Activated T-helper 1 cell treated with anti-CD3 and anti-CD28 coated beads, Interleukin-2, amount 50 U/mL, for 16 hours (primary cell): Measurements from ENCODE around the gene FLNB.
"Not testable (repeated sequence)": the region's sequence is repeated elsewhere in the genome, so short reads cannot be mapped to it uniquely, and the experiment has no call there.

Experiments
- DNase-seq, 2 donors: peaks; one replicate each; pipeline ENCODE4 v3.0.0-alpha.2; 2020; ENCODE audit warnings: low read depth in 1 of 2, low spot score in 1 of 2

The FLNB gene

DNA sequence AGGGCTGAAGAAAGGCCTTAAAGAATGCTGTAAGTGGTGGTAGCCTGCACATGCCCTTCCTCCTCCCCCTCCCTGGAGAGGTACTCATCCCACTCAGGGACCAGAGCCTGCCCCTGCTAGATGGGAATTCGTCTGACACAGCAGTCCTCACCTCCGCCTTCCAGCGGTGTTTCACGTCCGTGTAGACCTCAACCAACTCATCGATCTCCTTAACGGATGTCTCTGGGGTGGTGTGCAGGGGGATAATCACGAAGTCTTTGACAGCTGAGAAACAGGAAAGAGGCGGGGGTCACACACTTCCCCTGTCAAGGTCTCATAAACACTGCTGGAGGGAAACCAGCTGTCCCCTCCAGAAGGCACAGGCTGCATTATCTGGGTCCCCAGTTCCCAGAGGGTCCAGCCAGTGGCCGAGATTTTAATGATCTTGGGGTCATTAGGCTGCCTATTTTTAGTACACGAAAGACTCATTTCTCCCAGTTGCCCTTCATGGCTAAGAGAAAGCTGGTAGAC is 192.7 kb downstream of the FLNB start:
- DNase-seq = no peak

DNA sequence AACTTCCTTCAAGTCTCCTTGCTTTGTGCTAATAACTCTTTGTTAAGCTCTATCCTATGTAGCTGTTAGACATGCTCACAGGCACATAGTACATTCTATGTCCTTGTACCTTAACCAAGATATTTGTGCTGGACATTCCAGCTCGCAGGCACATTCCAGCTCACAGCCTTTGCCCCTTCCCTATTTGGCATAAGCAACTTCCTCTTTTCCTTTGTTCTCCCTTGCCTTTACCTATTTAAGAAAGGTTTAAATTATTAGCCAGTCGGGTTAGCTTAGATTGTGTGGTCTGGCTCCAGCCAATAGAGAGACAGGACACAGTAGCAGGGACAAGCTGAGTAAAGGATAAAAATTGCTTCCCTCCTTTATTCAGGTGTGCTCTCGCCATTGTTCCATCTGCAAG is 193.2 kb downstream of the FLNB start:
- DNase-seq = not testable (repeated sequence)

DNA sequence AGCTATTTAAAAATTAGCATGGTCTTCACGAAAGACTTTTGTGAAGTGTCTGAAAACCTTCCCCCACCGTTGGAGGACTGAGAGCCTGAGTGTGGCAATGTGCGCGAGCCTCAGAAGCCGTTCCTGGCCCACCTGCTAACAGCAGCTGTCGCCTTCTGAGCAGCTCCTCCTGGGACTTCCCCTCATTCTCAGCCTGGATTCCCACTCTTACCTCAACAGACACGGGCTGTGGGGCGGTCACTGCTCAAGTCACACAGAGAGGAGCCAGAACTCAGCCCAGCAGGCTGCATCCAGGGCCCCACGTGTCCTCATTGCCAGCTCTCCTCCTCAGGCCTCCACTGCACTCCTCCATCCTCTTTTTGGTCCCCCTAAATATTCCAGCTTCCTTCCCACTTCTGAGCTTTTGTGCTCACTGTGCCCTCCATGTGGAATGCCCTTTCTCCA is 194.7 kb downstream of the FLNB start:
- no peak for DNase-seq

GRCh38 chr3:58203541-58203940 is 195.3 kb downstream of the FLNB start:
- DNase-seq = no peak

- DNase-seq = no peak
Measured at GRCh38 chr3:58204720-58205119, 196.5 kb downstream of the FLNB start.

DNA sequence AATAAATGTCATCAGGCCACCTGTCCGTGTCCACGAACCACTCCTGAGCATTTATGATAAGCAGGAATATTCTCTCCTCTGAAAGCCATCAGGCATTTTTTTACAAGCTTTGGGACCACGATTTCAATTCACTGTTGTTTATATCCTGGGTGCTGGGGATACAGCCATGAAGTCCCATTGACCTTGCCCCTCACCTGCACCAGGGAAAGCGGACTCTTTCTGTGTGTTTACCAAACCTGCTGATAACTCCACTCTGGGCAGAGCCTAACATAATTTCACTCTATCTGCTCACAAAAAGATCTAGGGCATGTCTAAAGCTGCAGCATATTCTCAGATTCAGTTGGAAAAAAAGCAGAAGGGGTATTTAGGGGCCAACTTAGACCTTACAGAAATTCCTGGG is 197.8 kb downstream of the FLNB start:
- no peak for DNase-seq

DNA sequence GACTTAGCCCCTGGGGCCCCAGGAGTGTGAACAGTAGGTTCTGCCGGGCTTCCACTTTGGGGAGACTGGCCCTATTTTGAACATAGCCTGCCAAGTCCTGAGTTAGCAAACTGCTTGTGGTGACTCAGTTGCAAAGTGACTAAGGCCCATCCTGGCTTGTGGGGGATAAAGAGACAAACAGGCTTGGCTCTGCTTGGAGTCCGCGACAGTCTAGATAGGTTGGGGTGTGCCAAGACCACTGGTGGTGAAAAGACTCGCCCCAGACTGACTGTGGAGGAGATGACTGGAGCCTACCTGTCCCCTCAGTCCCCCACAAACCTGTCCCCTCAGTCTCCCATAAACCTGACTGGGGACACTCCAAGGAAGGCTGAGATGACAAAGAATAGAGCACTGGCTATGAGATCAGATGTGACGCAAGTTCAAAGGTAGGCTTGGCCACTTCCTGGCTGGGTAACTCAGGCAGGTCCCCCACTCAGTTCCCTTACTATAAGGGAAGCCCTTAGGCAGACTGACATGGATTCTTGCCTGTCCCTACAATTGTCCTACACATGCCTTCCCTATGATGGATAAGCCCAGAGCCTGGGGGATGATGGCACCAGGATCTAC is 198.3 kb downstream of the FLNB start:
- no peak for DNase-seq

GRCh38 chr3:58207954-58208353 is 199.7 kb downstream of the FLNB start:
- no peak for DNase-seq

DNA sequence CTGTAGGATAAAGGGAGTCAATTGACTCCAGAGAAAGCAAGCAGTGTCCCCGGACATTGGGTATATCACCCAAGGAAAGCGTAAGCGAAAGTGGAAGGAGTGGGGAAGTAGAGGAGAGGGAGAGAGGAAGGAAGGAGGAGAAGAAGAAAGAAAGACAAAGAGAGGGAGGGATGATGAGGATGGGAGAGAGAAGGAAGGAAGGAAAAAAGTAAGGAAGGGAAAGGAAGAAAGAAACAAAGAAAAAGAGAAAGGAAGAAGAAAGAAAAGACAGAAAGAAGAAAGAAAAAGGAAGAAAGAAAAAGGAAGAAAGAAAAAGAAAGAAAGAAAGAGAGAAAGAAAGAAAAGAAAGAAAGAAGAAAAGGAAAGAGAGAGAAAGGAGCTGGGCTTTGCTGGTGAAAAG is 201.7 kb downstream of the FLNB start:
- no peak for DNase-seq

- no peak for DNase-seq
Measured at GRCh38 chr3:58210761-58211460, 202.7 kb downstream of the FLNB start, which contains the start of gene DNASE1L3. TSS of gene DNASE1L3 (minus strand) at chr3:58210972. CDS start at chr3:58210906, 66 bp downstream.

GRCh38 chr3:58214484-58215316 is 206.5 kb downstream of the FLNB start:
- no peak for DNase-seq

DNA sequence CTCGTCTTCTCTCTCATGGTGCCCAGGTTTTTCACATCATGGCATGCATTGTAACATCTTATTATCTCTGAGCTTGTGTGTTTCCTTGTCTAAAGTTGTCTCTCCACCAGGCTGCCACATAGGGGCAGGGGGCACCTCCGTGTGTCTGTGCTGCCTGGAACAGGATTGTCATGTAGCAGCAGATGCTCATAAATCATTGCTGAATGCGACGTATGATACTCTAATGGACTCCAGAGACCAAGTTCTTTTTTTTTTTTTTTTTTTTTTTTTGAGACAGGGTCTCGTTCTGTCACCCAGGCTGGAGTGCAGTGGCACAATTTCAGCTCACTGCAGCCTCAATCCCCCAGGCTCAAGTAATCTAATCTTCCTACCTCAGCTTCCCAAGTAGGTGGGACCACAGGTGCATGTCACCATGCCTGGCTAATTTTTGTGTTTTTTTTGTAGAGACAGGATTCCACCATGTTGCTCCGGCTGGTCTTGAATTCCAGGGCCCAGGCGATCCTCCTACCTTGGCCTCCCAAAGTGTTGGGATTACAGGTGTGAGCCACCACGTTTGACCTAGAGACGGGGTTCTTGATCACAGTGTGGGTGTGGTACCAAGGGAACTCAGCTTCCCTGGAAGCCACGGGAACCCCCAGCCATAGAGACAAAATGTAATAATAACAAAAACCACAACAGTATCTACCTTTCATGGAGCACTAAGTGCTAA is 207.2 kb downstream of the FLNB start:
- no peak for DNase-seq

DNA sequence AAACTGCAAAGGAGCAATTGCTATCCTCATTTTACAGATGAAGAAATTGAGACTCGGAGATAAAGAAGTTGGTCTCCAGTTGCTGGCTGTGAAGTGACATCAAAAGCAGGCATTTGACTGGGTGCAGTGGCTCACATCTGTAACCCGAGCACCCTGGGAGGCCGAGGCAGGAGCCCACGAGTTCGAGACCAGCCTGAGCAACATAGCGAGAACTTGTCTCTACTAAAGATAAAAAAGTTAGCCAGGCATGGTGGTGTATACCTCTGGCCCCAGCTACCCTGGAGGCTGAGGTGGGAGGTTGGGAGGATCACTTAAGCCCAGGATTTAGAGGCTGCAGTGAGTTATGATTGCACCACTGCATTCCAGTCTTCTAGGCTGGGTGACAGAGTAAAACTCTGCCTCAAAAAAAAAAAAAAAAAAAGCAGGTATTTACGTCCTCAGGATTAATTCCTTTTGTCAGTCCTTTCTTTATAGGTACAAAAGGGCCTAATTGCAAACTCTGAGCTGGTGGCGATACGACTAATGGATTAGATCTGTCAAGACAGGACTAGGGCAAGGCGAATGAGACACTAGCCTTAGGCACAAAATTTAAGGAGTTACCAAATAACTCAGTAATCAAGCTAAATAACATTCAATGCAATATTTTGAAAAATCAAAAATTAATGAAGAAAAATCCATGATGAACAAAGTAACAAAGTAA is 208.4 kb downstream of the FLNB start:
- DNase-seq = no peak

DNA sequence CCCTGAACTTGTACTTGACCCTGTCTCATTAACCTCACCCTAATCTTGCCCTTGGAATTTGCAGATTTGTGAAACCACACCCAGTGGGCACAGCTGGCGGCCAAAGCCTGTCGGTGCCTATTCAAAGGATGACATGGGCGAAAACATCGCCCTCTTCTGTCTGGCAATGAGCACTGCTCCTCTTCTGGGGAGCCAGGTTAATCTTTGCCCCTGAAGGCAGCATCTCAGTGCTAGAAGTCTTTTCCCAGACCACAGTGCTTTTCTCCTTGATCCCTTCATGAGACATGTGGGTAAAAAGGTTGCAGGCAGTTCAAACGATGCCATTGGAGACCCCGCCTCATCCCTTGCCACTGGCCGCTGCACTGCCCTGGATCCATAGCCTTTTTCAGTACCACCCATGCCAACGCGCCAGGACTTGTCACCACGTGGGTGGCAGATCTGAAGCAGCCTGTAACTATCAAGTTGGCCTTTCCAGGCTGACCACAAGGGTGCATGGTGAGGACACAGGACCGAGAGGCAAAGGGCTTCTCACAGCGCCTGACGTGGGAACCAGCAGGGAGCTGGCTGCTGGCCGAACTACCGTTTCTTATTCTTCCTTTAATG is 209.1 kb downstream of the FLNB start:
- peak; percentile 14 to 23 for DNase-seq

GRCh38 chr3:58218904-58219303 is 210.7 kb downstream of the FLNB start:
- no peak for DNase-seq
